A172 (cell line): ENCODE data around the gene LRRC37A2. TPM values are rescaled to one million over a fixed set of nuclear protein-coding genes. Genes with fewer than 3 reads are reported as not detected.
"Not testable (repeated sequence)": the region's sequence is repeated elsewhere in the genome, so short reads cannot be mapped to it uniquely, and the experiment has no call there.

Experiments used
- DNase-seq: peaks from one replicate; pipeline ENCODE4 v3.0.0-alpha.2; 2015; ENCODE audit warnings: low spot score
- total RNA-seq: library from RNA; depleted of rRNA; stranded (reverse); fragments of >200 nt; shearing (Covaris generic); gene quantifications from 2 replicates; pipeline ENCODE4 v1.2.3, GENCODE V29; 2014; rRNA removed

Gene LRRC37A2
- total RNA-seq, 1 experiment from 2014 or later: 3.4 TPM

DNA sequence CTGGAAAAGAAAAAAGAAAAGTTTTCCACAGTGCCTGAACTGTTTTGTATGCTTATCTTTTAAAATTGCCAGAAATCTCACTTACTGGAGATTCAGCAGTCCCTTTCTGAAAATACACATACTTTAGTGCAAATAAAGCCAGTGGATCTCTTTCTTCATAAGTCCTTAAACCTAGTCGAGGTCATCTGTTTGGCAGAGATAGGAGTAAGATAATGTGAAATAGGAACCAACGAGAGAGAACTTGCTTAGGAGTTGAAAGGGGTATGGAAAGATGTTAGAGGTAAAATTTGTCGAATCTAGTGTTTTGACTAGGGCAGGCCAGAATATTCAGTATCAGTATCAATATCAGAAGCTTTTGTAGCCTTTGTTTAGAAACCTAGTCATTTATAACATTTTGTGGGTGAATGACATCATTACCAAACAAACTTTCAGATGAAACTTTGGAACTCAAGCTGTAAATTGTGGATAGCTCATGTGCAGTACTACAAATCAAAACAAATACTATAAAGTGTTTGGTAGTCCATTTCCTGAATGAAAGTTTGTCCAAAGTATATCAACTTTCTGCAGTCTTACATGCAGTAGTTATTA, 86.2 kb downstream of the LRRC37A2 start:
- not testable (repeated sequence) for DNase-seq

DNA sequence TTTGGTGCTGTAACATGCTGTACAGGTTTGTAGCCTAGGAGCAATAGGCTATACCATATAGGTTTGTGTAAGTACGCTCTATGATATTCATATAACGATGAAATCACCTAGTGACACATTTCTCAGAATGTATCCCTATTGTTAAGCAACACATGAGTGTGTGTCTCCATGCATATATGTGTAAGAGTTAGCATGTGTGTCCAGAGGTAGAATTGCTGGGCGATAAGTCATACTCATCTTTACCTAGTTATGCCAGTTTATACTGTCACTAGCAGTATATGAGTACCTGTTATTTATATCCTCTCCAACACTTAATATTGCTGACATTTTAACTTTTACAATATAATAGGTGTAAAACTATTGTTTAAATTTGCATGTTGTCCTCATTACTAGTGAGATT, 88.5 kb downstream of the LRRC37A2 start:
- DNase-seq: not testable (repeated sequence)

DNA sequence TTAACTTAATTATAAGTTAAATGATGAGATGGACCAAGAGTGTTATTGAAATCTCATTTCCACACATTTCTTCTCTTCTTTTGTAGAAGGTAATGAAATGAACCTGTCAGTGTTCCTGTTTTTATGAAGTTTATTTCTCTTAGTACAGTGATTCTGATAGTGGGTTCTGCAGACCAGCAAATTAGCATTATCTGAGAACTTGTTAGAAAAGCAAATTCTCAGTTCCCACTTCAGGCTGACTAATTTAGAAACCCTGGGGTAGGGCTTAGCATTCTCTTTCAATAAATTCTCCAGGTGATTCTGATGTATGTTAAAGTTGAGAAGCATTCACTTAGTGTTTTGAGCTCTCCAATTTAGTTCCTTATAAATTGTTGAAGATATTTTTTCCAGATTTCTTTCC, 90.9 kb downstream of the LRRC37A2 start:
- not testable (repeated sequence) for DNase-seq

Other genes starting within 250 kb of the LRRC37A2 start
- 0.10 TPM in 1 of 2 replicates, not detected in the other for gene LRRC37A, start 217.3 kb upstream of the LRRC37A2 start, total RNA-seq
- gene ARL17B, start 150.7 kb upstream of the LRRC37A2 start, total RNA-seq: 21.6 and 26.7 TPM in 2 replicates
- 4.7 and 5.8 TPM in 2 replicates for gene ARL17A, start 67.2 kb downstream of the LRRC37A2 start, total RNA-seq
- 47.6 and 55.9 TPM in 2 replicates for gene NSF, start 78.2 kb downstream of the LRRC37A2 start, total RNA-seq